ENCODE results near the gene SH2B2.

SH2B2 gene

GRCh38 chr7:102266541-102266940 lies 20.1 kb upstream of the SH2B2 start:
- no peak for DNase-seq (ENCODE audit: low read depth in 2 of 2)

- no peak for DNase-seq (ENCODE audit: low read depth in 2 of 2)
Measured at GRCh38 chr7:102268635-102269034, 18.0 kb upstream of the SH2B2 start.

- DNase-seq (ENCODE audit: low read depth in 2 of 2) = no peak
Measured at GRCh38 chr7:102270178-102270887, 16.3 kb upstream of the SH2B2 start.

- DNase-seq (ENCODE audit: low read depth in 2 of 2) = no peak
Measured at GRCh38 chr7:102271158-102271798, 15.4 kb upstream of the SH2B2 start.

- DNase-seq (ENCODE audit: low read depth in 2 of 2) = peak; percentile 68 to 72
Measured at GRCh38 chr7:102272075-102272916, 14.4 kb upstream of the SH2B2 start.

- DNase-seq (ENCODE audit: low read depth in 2 of 2) = no peak
Measured at GRCh38 chr7:102272917-102273748, 13.5 kb upstream of the SH2B2 start.

GRCh38 chr7:102273749-102274712 lies 12.6 kb upstream of the SH2B2 start:
- DNase-seq (ENCODE audit: low read depth in 2 of 2) = no peak

- DNase-seq (ENCODE audit: low read depth in 2 of 2) = no peak
Measured at GRCh38 chr7:102275123-102275703, 11.5 kb upstream of the SH2B2 start.

- DNase-seq (ENCODE audit: low read depth in 2 of 2) = no peak
Measured at GRCh38 chr7:102277901-102278300, 8.8 kb upstream of the SH2B2 start.

- DNase-seq (ENCODE audit: low read depth in 2 of 2) = no peak
Measured at GRCh38 chr7:102279537-102280400, 6.9 kb upstream of the SH2B2 start.

- no peak for DNase-seq (ENCODE audit: low read depth in 2 of 2)
Measured at GRCh38 chr7:102280521-102280920, 6.1 kb upstream of the SH2B2 start.

GRCh38 chr7:102281785-102282184 lies 4.9 kb upstream of the SH2B2 start:
- DNase-seq (ENCODE audit: low read depth in 2 of 2) = no peak

- DNase-seq (ENCODE audit: low read depth in 2 of 2) = no peak
Measured at GRCh38 chr7:102282465-102283362, 4.0 kb upstream of the SH2B2 start.

- DNase-seq (ENCODE audit: low read depth in 2 of 2) = no peak
Measured at GRCh38 chr7:102283477-102284189, 3.0 kb upstream of the SH2B2 start.

GRCh38 chr7:102284399-102284798 lies 2.3 kb upstream of the SH2B2 start:
- DNase-seq (ENCODE audit: low read depth in 2 of 2) = no peak

GRCh38 chr7:102284891-102285539 lies 1.7 kb upstream of the SH2B2 start:
- DNase-seq (ENCODE audit: low read depth in 2 of 2) = no peak
